NCI-H2196 treated with DMSO at 0.1 percent for 48 hours (cell line): ENCODE results near the gene ART1.
A peak's percentile ranks its signal among the peaks of the same experiment; 100 is the strongest.
"Not testable (repeated sequence)": the region's sequence is repeated elsewhere in the genome, so short reads cannot be mapped to it uniquely, and the experiment has no call there.

Experiments
- DNase-seq: peaks from one replicate; lab custom pipeline; 2025; ENCODE audit not compliant: unreplicated experiment; lab: John Stamatoyannopoulos, UW

ART1 gene

GRCh38 chr11:3632070-3632660 lies 12.8 kb upstream of the ART1 start:
- no peak for DNase-seq

GRCh38 chr11:3635641-3636375 lies 9.1 kb upstream of the ART1 start:
- no peak for DNase-seq

- no peak for DNase-seq
Measured at GRCh38 chr11:3637201-3637600, 7.7 kb upstream of the ART1 start.

GRCh38 chr11:3638513-3638912 lies 6.4 kb upstream of the ART1 start:
- DNase-seq = no peak

GRCh38 chr11:3639841-3640240 lies 5.1 kb upstream of the ART1 start:
- no peak for DNase-seq

- DNase-seq = no peak
Measured at GRCh38 chr11:3641191-3641590, 3.7 kb upstream of the ART1 start.

GRCh38 chr11:3641701-3642070 lies 3.2 kb upstream of the ART1 start, which contains the start of gene ART5:
ART5 (minus strand) TSS chr11:3641992; CDS start chr11:3641862, 130 bp downstream.
- DNase-seq = no peak

GRCh38 chr11:3642071-3642951 lies 2.6 kb upstream of the ART1 start:
- peak; percentile 62 for DNase-seq

GRCh38 chr11:3643102-3643546 lies 1.8 kb upstream of the ART1 start:
- DNase-seq = not testable (repeated sequence)

GRCh38 chr11:3645552-3645951 lies 624 bp downstream of the ART1 start:
- DNase-seq = no peak

- DNase-seq = not testable (repeated sequence)
Measured at GRCh38 chr11:3648843-3649242, 3.9 kb downstream of the ART1 start.

- DNase-seq = not testable (repeated sequence)
Measured at GRCh38 chr11:3649374-3649773, 4.4 kb downstream of the ART1 start.

- not testable (repeated sequence) for DNase-seq
Measured at GRCh38 chr11:3652514-3652913, 7.6 kb downstream of the ART1 start.

- no peak for DNase-seq
Measured at GRCh38 chr11:3655547-3655946, 10.6 kb downstream of the ART1 start.

GRCh38 chr11:3657331-3657730 lies 12.4 kb downstream of the ART1 start:
- not testable (repeated sequence) for DNase-seq

GRCh38 chr11:3658252-3658651 lies 13.3 kb downstream of the ART1 start:
- no peak for DNase-seq

GRCh38 chr11:3659595-3660515 lies 14.9 kb downstream of the ART1 start:
- DNase-seq = peak; percentile 35

- no peak for DNase-seq
Measured at GRCh38 chr11:3660960-3661359, 16.0 kb downstream of the ART1 start.

- no peak for DNase-seq
Measured at GRCh38 chr11:3662856-3663255, 17.9 kb downstream of the ART1 start.

GRCh38 chr11:3664032-3664630 lies 19.2 kb downstream of the ART1 start:
- no peak for DNase-seq
